ENCODE results near the gene MAFB.

The MAFB gene

GRCh38 chr20:40703975-40704530 lies 15.0 kb upstream of the MAFB start (continued):
- TF ChIP-seq ZNF518A (tag by site-specific recombination; conservative IDR thresholded peaks at IDR 0.05; ENCODE audit: low read depth) (no peak), ZNF169 (tag by site-specific recombination; IDR thresholded peaks at IDR 0.05) (no peak), ZNF488 (tag by site-specific recombination; IDR thresholded peaks at IDR 0.05) (no peak), ZXDB (tag by site-specific recombination; IDR thresholded peaks at IDR 0.05) (no peak)

- Histone ChIP-seq H3K4me3 (ENCODE audit: low read depth, low read length) (no peak overlapping the region), H3K9me3 (ENCODE audit: control insufficient read depth, insufficient read depth, low read depth, low read length) (no peaks in the 10 kb centered on the region), H3K27ac (ENCODE audit: extremely low read depth, low read depth, low read length) (no peak overlapping the region), H3K4me1 (ENCODE audit: control insufficient read depth, insufficient read depth, low read length) (no peaks in the 10 kb centered on the region), H3K36me3 (ENCODE audit: control insufficient read depth in 2 of 2, insufficient read depth in 1 of 2, low read length in 2 of 2) (no peaks in the 10 kb centered on the region)
- CTCF ChIA-PET: interaction anchor here (0.6 to 0.7 kb wide), 3 partner anchors 51 to 540 kb away, joined by 3 to 4 read pairs (median 3); no protein-coding TSS in a partner anchor
- TF ChIP-seq ZNF449 (tag by site-specific recombination; IDR thresholded peaks at IDR 0.05): no peak
- TF ChIP-seq ZBTB26 (tag by site-specific recombination; optimal IDR thresholded peaks at IDR 0.05): no peak
- TF ChIP-seq ZNF341 (tag by site-specific recombination; IDR thresholded peaks at IDR 0.05; ENCODE audit: low read depth): no peak
- TF ChIP-seq RBAK (tag by site-specific recombination; IDR thresholded peaks at IDR 0.05): no peak
- TF ChIP-seq ZNF26 (tag by site-specific recombination; IDR thresholded peaks at IDR 0.05): no peak
- no peak for TF ChIP-seq BCL11A (tag by site-specific recombination; IDR thresholded peaks at IDR 0.05; ENCODE audit: low read depth)
- no peak for TF ChIP-seq GLIS2 (tag by site-specific recombination; IDR thresholded peaks at IDR 0.05)
- TF ChIP-seq REST (tag by site-specific recombination; IDR thresholded peaks at IDR 0.05): no peak
- TF ChIP-seq ZNF791 (tag by site-specific recombination; IDR thresholded peaks at IDR 0.05): no peak
- POLR2A ChIA-PET: interaction anchor here (1.6 kb wide), 1 partner anchor 13 kb away, joined by 7 read pairs; the partner anchor contains the start of gene MAFB
These were observed 13.5 kb upstream of the MAFB start for GRCh38 chr20:40702504-40702903.

Measured in HEK293 (cell line).